GM12878 (cell line): ENCODE results near the gene SLC16A10. TPM values are rescaled to one million over a fixed set of nuclear protein-coding genes. Genes with fewer than 3 reads are reported as not detected.

Experiments
- ATAC-seq: fragments of 200-7000 bp; cut with Tn5 transposase; 3 replicates; pipeline ENCODE4 v1.9.1; 2020; ENCODE audit warnings: mild to moderate bottlenecking, moderate library complexity
- BruUV-seq: library from RNA; stranded (reverse); fragments of 400-500 nt; replicated peaks from 2 replicates; lab custom pipeline; 2021; lab: Mats Ljungman, UMichigan
- CTCF ChIA-PET: fragments of 300-600 bp; sonication (Branson Sonifier 250); formaldehyde crosslinking; extraction: SDS; loops from one replicate; lab custom pipeline; 2021; ENCODE audit warnings: inconsistent platforms; lab: Yijun Ruan, JAX
- POLR2A ChIA-PET: fragments of 350-600 bp; formaldehyde crosslinking; extraction: SDS; loops from one replicate; lab custom pipeline; 2021; ENCODE audit warnings: inconsistent platforms; lab: Charles Lee
- RAD21 ChIA-PET: fragments of 300-600 bp; sonication (Branson Sonifier 250); formaldehyde crosslinking; loops from one replicate; lab custom pipeline; 2023; ENCODE audit warnings: antibody characterized with exemption; ENCODE audit not compliant: unreplicated experiment; lab: Charles Lee
- SMC1A ChIA-PET: fragments of 300-600 bp; sonication (Branson Sonifier 250); formaldehyde crosslinking; loops from one replicate; lab custom pipeline; 2023; ENCODE audit not compliant: unreplicated experiment, uncharacterized antibody; lab: Charles Lee
- DNase-seq: peaks from one replicate; pipeline ENCODE4 v3.0.0-alpha.2; 2011; ENCODE audit warnings: low read depth, low spot score
- FAIRE-seq: peaks from 3 replicates; lab custom pipeline; 2011; peaks lifted over from hg19 to GRCh38; lab: Jason Lieb, UNC
- H2AFZ ChIP-seq: 2 replicates; pipeline ENCODE4 v1.6.0; 2011; ENCODE audit warnings: low read depth, low read length, control low read depth; ENCODE audit not compliant: control insufficient read depth
- H3K27ac ChIP-seq: 2 replicates; pipeline ENCODE4 v1.5.1; 2011; ENCODE audit warnings: control low read depth; ENCODE audit not compliant: control insufficient read depth, insufficient read depth
- H3K27me3 ChIP-seq, 2 experiments: replicated peaks in 1 of 2; 2 replicates each; pipeline versions ENCODE4 v1.6.0 to v1.6.1; 2011; ENCODE audit warnings: low read length in 1 of 2; ENCODE audit not compliant: control insufficient read depth in 2 of 2, insufficient read depth in 2 of 2
- H3K36me3 ChIP-seq, 2 experiments: 2 replicates each; pipeline ENCODE4 v1.5.1; 2011; ENCODE audit warnings: low read length in 1 of 2; ENCODE audit not compliant: control insufficient read depth in 2 of 2, insufficient read depth in 2 of 2
- H3K4me1 ChIP-seq: 2 replicates; pipeline ENCODE4 v1.6.1; 2011; ENCODE audit warnings: mild to moderate bottlenecking, low read length, moderate library complexity, mixed read lengths; ENCODE audit not compliant: control insufficient read depth, insufficient read depth
- H3K4me2 ChIP-seq: 2 replicates; pipeline ENCODE4 v1.6.0; 2011; ENCODE audit warnings: control low read depth; ENCODE audit not compliant: control insufficient read depth, insufficient read depth
- H3K4me3 ChIP-seq: fragments of 200-600 bp; sonication (generic); 2 replicates; pipeline ENCODE4 v1.5.1; 2016
- H3K79me2 ChIP-seq: 2 replicates; pipeline ENCODE4 v1.6.0; 2011; ENCODE audit warnings: low read length; ENCODE audit not compliant: control insufficient read depth, insufficient read depth
- H3K9ac ChIP-seq: 2 replicates; pipeline ENCODE4 v1.8.0; 2011; ENCODE audit warnings: low read length, control low read depth, mixed read lengths; ENCODE audit not compliant: control insufficient read depth, insufficient read depth
- H3K9me3 ChIP-seq: replicated peaks from 3 replicates; pipeline ENCODE4 v1.5.1; 2011; ENCODE audit warnings: mild to moderate bottlenecking, low read length; ENCODE audit not compliant: control insufficient read depth, insufficient read depth
- H4K20me1 ChIP-seq: 2 replicates; pipeline ENCODE4 v1.6.0; 2011; ENCODE audit not compliant: control insufficient read depth, insufficient read depth
- BHLHE40 ChIP-seq, 2 experiments: fragments of 450-650 bp in 1 of 2; IDR thresholded peaks; 2 replicates each; pipeline ENCODE4 v1.6.1; 2011 to 2017; ENCODE audit warnings: low read depth in 2 of 2, borderline replicate concordance in 1 of 2, improper control_type of control experiment in 1 of 2, low read length in 1 of 2, mild to moderate bottlenecking in 1 of 2
- CREB1 ChIP-seq: IDR thresholded peaks from 2 replicates; pipeline ENCODE4 v1.6.1; 2012; ENCODE audit warnings: low read depth, mild to moderate bottlenecking, inconsistent platforms
- EP300 ChIP-seq, 2 experiments: fragments of 150-350 bp in 1 of 2; IDR thresholded peaks; 2 replicates each; pipeline ENCODE4 v1.6.1; 2011 to 2012; ENCODE audit warnings: low read depth in 2 of 2, low read length in 2 of 2, borderline replicate concordance in 1 of 2, improper control_type of control experiment in 1 of 2, inconsistent platforms in 1 of 2; ENCODE audit not compliant: control insufficient read depth in 1 of 2
- EZH2 ChIP-seq: IDR thresholded peaks from 2 replicates; pipeline ENCODE4 v1.6.1; 2012; ENCODE audit warnings: low read depth, mild to moderate bottlenecking, control low read depth, inconsistent platforms, low read length, borderline replicate concordance; ENCODE audit not compliant: control insufficient read depth
- FOXM1 ChIP-seq: IDR thresholded peaks from 2 replicates; pipeline ENCODE4 v1.6.1; 2012; ENCODE audit warnings: low read depth, mild to moderate bottlenecking, inconsistent platforms, low read length, moderate library complexity
- HDAC6 ChIP-seq: fragments of 200-600 bp; sonication (generic); IDR thresholded peaks from one replicate; pipeline ENCODE4 v1.8.0; 2017; ENCODE audit warnings: antibody characterized with exemption; ENCODE audit not compliant: unreplicated experiment
- JUND ChIP-seq: IDR thresholded peaks from 2 replicates; pipeline ENCODE4 v1.6.1; 2012; ENCODE audit warnings: low read depth, mild to moderate bottlenecking, low read length, improper control_type of control experiment, moderate library complexity
- KLF5 ChIP-seq: fragments of 450-650 bp; IDR thresholded peaks from 2 replicates; pipeline ENCODE4 v1.6.1; 2014; ENCODE audit warnings: mild to moderate bottlenecking; ENCODE audit not compliant: partially characterized antibody
- MAX ChIP-seq: IDR thresholded peaks from 2 replicates; pipeline ENCODE4 v1.6.1; 2012; ENCODE audit warnings: low read depth, low read length, improper control_type of control experiment
- POU2F2 ChIP-seq: IDR thresholded peaks from 3 replicates; pipeline ENCODE4 v1.6.1; 2011; ENCODE audit warnings: low read depth, mild to moderate bottlenecking, low read length, borderline replicate concordance
- RELB ChIP-seq: fragments of 450-650 bp; IDR thresholded peaks from 2 replicates; pipeline ENCODE4 v1.6.1; 2017; ENCODE audit warnings: low read depth, mild to moderate bottlenecking, moderate library complexity
- USF2 ChIP-seq: IDR thresholded peaks from 2 replicates; pipeline ENCODE4 v1.6.1; 2011; ENCODE audit warnings: low read depth, low read length, improper control_type of control experiment, borderline replicate concordance
- ZBTB40 ChIP-seq: fragments of 450-650 bp; IDR thresholded peaks from 2 replicates; pipeline ENCODE4 v1.6.1; 2016; ENCODE audit warnings: mild to moderate bottlenecking, moderate library complexity, borderline replicate concordance
- WGBS: methylation state at CpG from one replicate; pipeline ENCODE4 v1.1.6; 2016; ENCODE audit warnings: low lambda C conversion rate; ENCODE audit not compliant: insufficient replicate concordance, insufficient coverage; ENCODE audit errors: missing lambda C conversion rate; 5-methylcytosine and 5-hydroxymethylcytosine counted together
- in situ Hi-C: fragments of 300-500 bp; cut with MboI; formaldehyde crosslinking; loops from 9 replicates; pipeline ENCODE4 v1.14.3; 2018; ENCODE audit warnings: mixed read lengths
- intact Hi-C: fragments of 100-400 bp; cut with micrococcal nuclease; formaldehyde crosslinking; loops from one replicate; pipeline ENCODE4 v1.14.2; 2022; ENCODE audit not compliant: unreplicated experiment
- polyA plus RNA-seq, 11 experiments: library from polyadenylated mRNA; depleted of rRNA in 4 of 11; unstranded in 6 of 11; stranded (reverse) in 5 of 11; fragments of >200 nt; fragmentation: Nextera tagmentation in 4 of 11; fragmentation: Illumina TruSeq in 1 of 11; extraction: Ambion mirVana in 4 of 11; extraction: Trizol in 1 of 11; gene quantifications; 1 replicate in 1 of 11; 2 replicates in 10 of 11; pipeline versions ENCODE4 v1.2.1 to v1.2.3, GENCODE V29; 2011 to 2016; ENCODE audit warnings: inconsistent platforms in 2 of 11, missing spikeins in 2 of 11, low read depth in 1 of 11
- total RNA-seq, 4 experiments: library from RNA; depleted of rRNA in 3 of 4; stranded (reverse); fragments of >200 nt in 3 of 4; fragmentation: Illumina TruSeq in 1 of 4; extraction: Trizol in 1 of 4; gene quantifications; 2 replicates each; pipeline versions ENCODE4 v1.2.1 to v1.2.3, GENCODE V29; 2013 to 2021

SLC16A10 gene
- total and polyA plus RNA-seq, 10 of the 15 experiments (the other 5 are each of a cell fraction or from before 2014, with no cell fraction given) = 2.3 to 19.0 (median 8.0) TPM

- DNase-seq (no peak), ATAC-seq (no peak), FAIRE-seq (no peak)
- H3K4me3 ChIP-seq = no peak overlapping the region
- ChIA-PET POLR2A (no interaction called here), RAD21 (no interaction called here), CTCF (no interaction called here), SMC1A (no interaction called here)
- 61% methylated on average over 3 of the region's 3 CpGs for WGBS
- no peak overlapping the region for H3K4me2 ChIP-seq
- H3K36me3 ChIP-seq = no peaks in the 10 kb centered on the region
- BruUV-seq = no TSS peak
- H4K20me1 ChIP-seq = no peaks in the 10 kb centered on the region
- H3K9me3 ChIP-seq = no peaks in the 10 kb centered on the region
- H3K27me3 ChIP-seq = no peaks in the 10 kb centered on the region
- no peaks in the 10 kb centered on the region for H3K79me2 ChIP-seq
- no peaks in the 10 kb centered on the region for H3K4me1 ChIP-seq
- H3K27ac ChIP-seq = no peak overlapping the region
- H3K9ac ChIP-seq = no peak overlapping the region
- no peak overlapping the region for H2AFZ ChIP-seq
- intact Hi-C loops = no loop called here
- in situ Hi-C loops = no loop called here
- TF ChIP-seq MAX = no peak
- no peak for TF ChIP-seq USF2
- TF ChIP-seq HDAC6 = no peak
- TF ChIP-seq ZBTB40 = no peak
- TF ChIP-seq RELB = no peak
- TF ChIP-seq EZH2 = no peak
- no peak for TF ChIP-seq FOXM1
- no peak for TF ChIP-seq BHLHE40 (IDR thresholded peaks at IDR 0.05; ENCODE audit: borderline replicate concordance in 1 of 2, low read depth in 2 of 2, low read length in 1 of 2)
- no peak for TF ChIP-seq JUND
- TF ChIP-seq KLF5 = no peak
- no peak for TF ChIP-seq EP300 (IDR thresholded peaks at IDR 0.05; ENCODE audit: borderline replicate concordance in 1 of 2, control insufficient read depth in 1 of 2, low read depth in 2 of 2, low read length in 2 of 2)
- no peak for TF ChIP-seq POU2F2
- no peak for TF ChIP-seq CREB1
Measured at GRCh38 chr6:111147440-111147839, 60.1 kb downstream of the SLC16A10 start.
